Head of caudate nucleus (tissue), 42 donors: ENCODE results near the gene CHAF1A.

ENCODE experiments used
- DNase-seq, 42 donors: peaks; one replicate each; pipeline versions ENCODE4 v3.0.0 to v3.0.0-alpha.2; 2020 to 2021; ENCODE audit warnings: mixed read lengths in 7 of 42
- intact Hi-C: fragments of 100-400 bp; cut with DNase I; formaldehyde crosslinking; loops from one replicate; pipeline ENCODE4 v1.15.0; 2022

Gene CHAF1A

GRCh38 chr19:4393947-4394590 is 8.4 kb upstream of the CHAF1A start:
- DNase-seq = no peak
- intact Hi-C loops = no loop called here

GRCh38 chr19:4396949-4397783 is 5.3 kb upstream of the CHAF1A start:
- intact Hi-C loops = no loop called here
- DNase-seq = no peak

GRCh38 chr19:4399812-4400134 is 2.7 kb upstream of the CHAF1A start:
- intact Hi-C loops = loop anchor here (5.0 to 10.0 kb wide), 2 partner anchors 55 to 152 kb away; partner anchors contain the start of genes UBXN6 and YJU2

GRCh38 chr19:4400135-4400936 is 2.1 kb upstream of the CHAF1A start, which contains the start of gene SH3GL1:
SH3GL1 (minus strand) TSS chr19:4400547; CDS start chr19:4400368, 179 bp downstream.
- peak; percentile 89 to 97 (median 93) for DNase-seq
- intact Hi-C loops = loop anchor here (5.0 to 10.0 kb wide), 2 partner anchors 54 to 153 kb away; partner anchors contain the start of genes UBXN6 and YJU2

More at GRCh38 chr19:4399812-4400134, 2.7 kb upstream of the CHAF1A start:
- DNase-seq = peak in 5 of 42 donors; percentile 20 to 39 (median 34)

GRCh38 chr19:4401769-4402170 is 670 bp upstream of the CHAF1A start:
- no peak for DNase-seq
- intact Hi-C loops = loop anchor here (5.0 to 10.0 kb wide), 2 partner anchors 53 to 154 kb away; partner anchors contain the start of genes UBXN6 and YJU2

GRCh38 chr19:4403005-4403761 is 743 bp downstream of the CHAF1A start:
- no peak for DNase-seq
- intact Hi-C loops = loop anchor here (5.0 to 10.0 kb wide), 2 partner anchors 52 to 156 kb away; partner anchors contain the start of genes UBXN6 and YJU2

- intact Hi-C loops = loop anchor here (10.0 kb wide), 1 partner anchor 49 kb away; the partner anchor contains the start of gene UBXN6
- DNase-seq = no peak
These were observed 3.5 kb downstream of the CHAF1A start for GRCh38 chr19:4405977-4406376.

GRCh38 chr19:4406626-4407025 is 4.2 kb downstream of the CHAF1A start:
- intact Hi-C loops = loop anchor here (10.0 kb wide), 1 partner anchor 48 kb away; the partner anchor contains the start of gene UBXN6
- no peak for DNase-seq

- no peak for DNase-seq
- intact Hi-C loops = loop anchor here (10.0 kb wide), 1 partner anchor 45 kb away; the partner anchor contains the start of gene UBXN6
These were observed 6.9 kb downstream of the CHAF1A start for GRCh38 chr19:4409123-4409933.

GRCh38 chr19:4413588-4413987 is 11.1 kb downstream of the CHAF1A start:
- intact Hi-C loops = no loop called here
- no peak for DNase-seq

GRCh38 chr19:4414144-4414799 is 11.8 kb downstream of the CHAF1A start:
- no peak for DNase-seq
- intact Hi-C loops = no loop called here

GRCh38 chr19:4414800-4415321 is 12.4 kb downstream of the CHAF1A start:
- intact Hi-C loops = no loop called here
- no peak for DNase-seq

- intact Hi-C loops = no loop called here
- peak in 3 of 42 donors; percentile 6 to 38 (median 22) for DNase-seq
These were observed 12.9 kb downstream of the CHAF1A start for GRCh38 chr19:4415352-4415751.

- intact Hi-C loops = no loop called here
- no peak for DNase-seq
These were observed 13.8 kb downstream of the CHAF1A start for GRCh38 chr19:4416268-4416667.

GRCh38 chr19:4423416-4424126 is 21.1 kb downstream of the CHAF1A start:
- DNase-seq = no peak
- intact Hi-C loops = no loop called here

GRCh38 chr19:4425537-4425936 is 23.1 kb downstream of the CHAF1A start:
- intact Hi-C loops = no loop called here

More at GRCh38 chr19:4425537-4425936, 23.1 kb downstream of the CHAF1A start:
- no peak for DNase-seq
